ENCODE measurements around the gene CLRN2. TPM values are rescaled to one million over a fixed set of nuclear protein-coding genes. Genes with fewer than 3 reads are reported as not detected.

Gene CLRN2
- total and polyA plus RNA-seq, 2 donors from 2014 or later = not detected

DNA sequence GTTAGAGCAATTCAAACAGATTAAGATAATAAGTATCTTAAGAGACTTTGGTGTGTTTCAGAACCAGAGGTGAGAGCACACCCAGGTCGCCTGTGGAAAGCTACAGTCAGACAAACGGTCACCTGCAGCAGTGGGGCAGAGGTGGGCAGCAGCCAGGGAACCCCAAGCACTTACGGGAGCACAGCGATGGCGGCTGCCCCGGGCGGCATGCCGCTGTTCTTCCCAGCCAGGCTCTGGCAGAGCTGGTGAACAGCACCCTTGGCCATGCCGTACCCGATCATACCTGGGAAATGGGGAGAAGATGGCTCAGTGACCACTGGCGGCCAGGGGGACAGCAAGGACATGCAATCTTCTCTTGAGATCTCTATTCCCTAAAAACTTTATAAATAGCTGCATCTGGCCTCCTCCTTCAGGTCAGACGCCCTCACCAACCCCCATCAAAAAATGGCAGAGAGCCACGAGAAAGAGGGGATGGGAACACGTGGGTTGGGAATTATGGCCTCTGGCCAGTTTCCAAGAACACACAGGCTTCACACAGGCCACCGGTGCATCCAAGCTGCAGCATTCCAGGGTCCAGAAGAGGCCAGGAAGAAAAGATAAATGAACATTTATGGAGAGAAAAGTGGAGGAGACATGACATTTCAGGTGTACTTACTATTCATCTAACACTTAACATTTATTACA, 22.8 kb upstream of the CLRN2 start:
- intact Hi-C loops (cut with DNase I) = no loop called here
- H3K9me3 ChIP-seq (ENCODE audit: control insufficient read depth in 2 of 3, insufficient read depth in 1 of 3, low read length in 3 of 3) = no peaks in the 10 kb centered on the region
- peaks cover 0 to 33% (median 20%) of the 10 kb centered on the region in 3 donors for H3K36me3 ChIP-seq (ENCODE audit: control insufficient read depth in 2 of 3, insufficient read depth in 3 of 3, low read length in 3 of 3)
- FAIRE-seq (no peak), DNase-seq (no peak)
- H3K4me3 ChIP-seq (ENCODE audit: low read length in 3 of 3) = no peak overlapping the region
- H3K27me3 ChIP-seq (ENCODE audit: control insufficient read depth, insufficient read depth, low read length) = no peaks in the 10 kb centered on the region
- TF ChIP-seq, protein P1, sequence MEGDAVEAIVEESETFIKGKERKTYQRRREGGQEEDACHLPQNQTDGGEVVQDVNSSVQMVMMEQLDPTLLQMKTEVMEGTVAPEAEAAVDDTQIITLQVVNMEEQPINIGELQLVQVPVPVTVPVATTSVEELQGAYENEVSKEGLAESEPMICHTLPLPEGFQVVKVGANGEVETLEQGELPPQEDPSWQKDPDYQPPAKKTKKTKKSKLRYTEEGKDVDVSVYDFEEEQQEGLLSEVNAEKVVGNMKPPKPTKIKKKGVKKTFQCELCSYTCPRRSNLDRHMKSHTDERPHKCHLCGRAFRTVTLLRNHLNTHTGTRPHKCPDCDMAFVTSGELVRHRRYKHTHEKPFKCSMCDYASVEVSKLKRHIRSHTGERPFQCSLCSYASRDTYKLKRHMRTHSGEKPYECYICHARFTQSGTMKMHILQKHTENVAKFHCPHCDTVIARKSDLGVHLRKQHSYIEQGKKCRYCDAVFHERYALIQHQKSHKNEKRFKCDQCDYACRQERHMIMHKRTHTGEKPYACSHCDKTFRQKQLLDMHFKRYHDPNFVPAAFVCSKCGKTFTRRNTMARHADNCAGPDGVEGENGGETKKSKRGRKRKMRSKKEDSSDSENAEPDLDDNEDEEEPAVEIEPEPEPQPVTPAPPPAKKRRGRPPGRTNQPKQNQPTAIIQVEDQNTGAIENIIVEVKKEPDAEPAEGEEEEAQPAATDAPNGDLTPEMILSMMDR (IDR thresholded peaks at IDR 0.05; ENCODE audit: borderline replicate concordance, extremely low read depth, insufficient read depth) = no peak
- H3K9ac ChIP-seq (ENCODE audit: low read length in 3 of 3) = no peak overlapping the region
- H3K27ac ChIP-seq (ENCODE audit: low read depth in 2 of 2, low read length in 2 of 2) = no peak overlapping the region
- peaks cover 0 to 12% (median 6%) of the 10 kb centered on the region in 3 donors for H3K4me1 ChIP-seq (ENCODE audit: control insufficient read depth in 2 of 3, insufficient read depth in 2 of 3, low read depth in 1 of 3, low read length in 3 of 3)

DNA sequence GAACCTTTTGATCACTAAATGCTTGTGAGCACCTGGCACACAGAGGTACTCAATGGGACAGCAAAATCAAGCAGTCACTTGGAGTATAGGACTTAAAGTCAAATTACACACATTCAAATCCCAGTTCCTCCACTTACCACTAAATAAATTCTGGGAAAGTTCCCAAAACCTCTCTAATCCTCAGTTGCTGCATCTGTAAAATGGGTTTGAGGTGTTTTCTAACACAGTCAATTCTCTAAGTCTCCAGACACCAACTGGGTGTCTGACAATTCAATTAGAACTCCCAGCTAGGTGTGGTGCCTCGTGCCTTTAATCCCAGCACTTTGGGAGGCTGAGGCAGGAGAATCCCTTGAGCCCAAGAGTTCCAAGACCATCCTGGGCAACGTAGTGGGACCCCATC, 22.1 kb upstream of the CLRN2 start:
- no peak overlapping the region for H3K27ac ChIP-seq (ENCODE audit: low read depth in 2 of 2, low read length in 2 of 2)
- no peak overlapping the region for H3K4me3 ChIP-seq (ENCODE audit: low read length in 3 of 3)
- no peak overlapping the region for H3K9ac ChIP-seq (ENCODE audit: low read length in 3 of 3)
- FAIRE-seq (no peak), DNase-seq (no peak)
- H3K9me3 ChIP-seq (ENCODE audit: control insufficient read depth in 2 of 3, insufficient read depth in 1 of 3, low read length in 3 of 3) = no peaks in the 10 kb centered on the region
- peaks cover 0 to 12% (median 6%) of the 10 kb centered on the region in 3 donors for H3K4me1 ChIP-seq (ENCODE audit: control insufficient read depth in 2 of 3, insufficient read depth in 2 of 3, low read depth in 1 of 3, low read length in 3 of 3)
- TF ChIP-seq, protein P1 (IDR thresholded peaks at IDR 0.05; ENCODE audit: borderline replicate concordance, extremely low read depth, insufficient read depth) = no peak
- peaks cover 0 to 33% (median 22%) of the 10 kb centered on the region in 3 donors for H3K36me3 ChIP-seq (ENCODE audit: control insufficient read depth in 2 of 3, insufficient read depth in 3 of 3, low read length in 3 of 3)
- intact Hi-C loops (cut with DNase I) = no loop called here
- no peaks in the 10 kb centered on the region for H3K27me3 ChIP-seq (ENCODE audit: control insufficient read depth, insufficient read depth, low read length)

DNA sequence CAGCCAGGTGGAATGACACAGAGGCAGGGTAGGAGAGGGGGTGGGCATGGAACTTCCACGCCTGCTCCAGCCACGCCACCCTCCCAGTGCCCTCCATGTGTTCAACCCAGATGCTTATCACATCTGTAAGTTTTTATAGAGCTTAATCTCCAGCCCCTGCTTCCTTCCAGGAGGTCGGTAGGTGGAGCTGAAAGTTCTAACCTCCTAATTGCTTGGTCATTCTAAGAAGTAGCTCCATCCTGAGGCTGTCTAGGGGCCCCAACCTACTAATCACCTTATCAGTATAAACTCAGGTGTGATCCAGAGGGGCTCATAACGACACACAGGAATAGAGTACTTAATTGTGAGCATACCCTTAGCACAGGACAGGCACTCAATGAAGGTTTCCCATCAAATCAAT, 21.3 kb upstream of the CLRN2 start:
- DNase-seq (no peak), FAIRE-seq (no peak)
- Histone ChIP-seq H3K9ac (ENCODE audit: low read length in 3 of 3) (no peak overlapping the region), H3K27me3 (ENCODE audit: control insufficient read depth, insufficient read depth, low read length) (no peaks in the 10 kb centered on the region), H3K4me3 (ENCODE audit: low read length in 3 of 3) (no peak overlapping the region), H3K9me3 (ENCODE audit: control insufficient read depth in 2 of 3, insufficient read depth in 1 of 3, low read length in 3 of 3) (no peaks in the 10 kb centered on the region), H3K36me3 (ENCODE audit: control insufficient read depth in 2 of 3, insufficient read depth in 3 of 3, low read length in 3 of 3) (peaks cover 0 to 33% (median 22%) of the 10 kb centered on the region in 3 donors), H3K4me1 (ENCODE audit: control insufficient read depth in 2 of 3, insufficient read depth in 2 of 3, low read depth in 1 of 3, low read length in 3 of 3) (peaks cover 0 to 12% (median 6%) of the 10 kb centered on the region in 3 donors), H3K27ac (ENCODE audit: low read depth in 2 of 2, low read length in 2 of 2) (peak overlapping the region in 1 of 2 donors; percentile 10)
- TF ChIP-seq, protein P1 (IDR thresholded peaks at IDR 0.05; ENCODE audit: borderline replicate concordance, extremely low read depth, insufficient read depth) = no peak
- intact Hi-C loops (cut with DNase I) = no loop called here
